HG03139 (cell line): ENCODE data around the gene TENM4.

Source experiments
- ATAC-seq: cut with Tn5 transposase; IDR thresholded peaks from one replicate; pipeline ENCODE4 v1.9.1; 2021; ENCODE audit not compliant: unreplicated experiment

The TENM4 gene

GRCh38 chr11:79035881-79036280 is 404.9 kb downstream of the TENM4 start:
- no peak for ATAC-seq

- no peak for ATAC-seq
Measured at GRCh38 chr11:79033833-79034232, 407.0 kb downstream of the TENM4 start.

GRCh38 chr11:79030448-79030847 is 410.4 kb downstream of the TENM4 start:
- ATAC-seq: no peak

GRCh38 chr11:79028225-79028624 is 412.6 kb downstream of the TENM4 start:
- no peak for ATAC-seq

GRCh38 chr11:79026803-79027445 is 413.9 kb downstream of the TENM4 start:
- ATAC-seq: peak; percentile 64

GRCh38 chr11:79025622-79026021 is 415.2 kb downstream of the TENM4 start:
- no peak for ATAC-seq

- ATAC-seq: no peak
Measured at GRCh38 chr11:79025097-79025496, 415.7 kb downstream of the TENM4 start.

GRCh38 chr11:79022265-79022664 is 418.6 kb downstream of the TENM4 start:
- no peak for ATAC-seq

- ATAC-seq: no peak
Measured at GRCh38 chr11:79021601-79022000, 419.2 kb downstream of the TENM4 start.

- ATAC-seq: no peak
Measured at GRCh38 chr11:79019975-79020374, 420.9 kb downstream of the TENM4 start.

- no peak for ATAC-seq
Measured at GRCh38 chr11:79019277-79019676, 421.6 kb downstream of the TENM4 start.

GRCh38 chr11:79018371-79018849 is 422.4 kb downstream of the TENM4 start:
- no peak for ATAC-seq

GRCh38 chr11:79017811-79018210 is 423.0 kb downstream of the TENM4 start:
- no peak for ATAC-seq

- no peak for ATAC-seq
Measured at GRCh38 chr11:79013509-79013908, 427.3 kb downstream of the TENM4 start.

- no peak for ATAC-seq
Measured at GRCh38 chr11:79011357-79011756, 429.5 kb downstream of the TENM4 start.

- ATAC-seq: no peak
Measured at GRCh38 chr11:79007771-79008402, 432.9 kb downstream of the TENM4 start.

- no peak for ATAC-seq
Measured at GRCh38 chr11:79006854-79007253, 434.0 kb downstream of the TENM4 start.

- no peak for ATAC-seq
Measured at GRCh38 chr11:78996007-78996406, 444.8 kb downstream of the TENM4 start.

- no peak for ATAC-seq
Measured at GRCh38 chr11:78995171-78995570, 445.7 kb downstream of the TENM4 start.

- no peak for ATAC-seq
Measured at GRCh38 chr11:78993802-78994430, 446.9 kb downstream of the TENM4 start.

- no peak for ATAC-seq
Measured at GRCh38 chr11:78991681-78992080, 449.1 kb downstream of the TENM4 start.

GRCh38 chr11:78990261-78990660 is 450.6 kb downstream of the TENM4 start:
- ATAC-seq: no peak
